GM23248 (cell line): ENCODE results near the gene DENND5A.

ENCODE experiments used
- EZH2 ChIP-seq: fragments of 200-600 bp; sonication (generic); IDR thresholded peaks from 2 replicates; pipeline ENCODE4 v1.6.1; 2018; ENCODE audit warnings: antibody characterized with exemption, mild to moderate bottlenecking; ENCODE audit not compliant: insufficient read depth, poor library complexity, severe bottlenecking
- EZH2phosphoT487 ChIP-seq: fragments of 200-600 bp; sonication (generic); IDR thresholded peaks from 2 replicates; pipeline ENCODE4 v1.6.1; 2018; ENCODE audit warnings: antibody characterized with exemption, moderate library complexity, mild to moderate bottlenecking, low read depth; ENCODE audit not compliant: insufficient read depth

- TF ChIP-seq EZH2phosphoT487: no peak
- no peak for TF ChIP-seq EZH2
These were observed 168.7 kb downstream of the DENND5A start for GRCh38 chr11:9096427-9096826.
